Testis (tissue), 2 donors: ENCODE data around the gene EPB41L4A.

Experiments used
- POLR2A ChIP-seq: fragments of 450-650 bp; IDR thresholded peaks from one replicate; pipeline ENCODE4 v1.6.1; 2017; ENCODE audit warnings: antibody characterized with exemption, mild to moderate bottlenecking, moderate library complexity
- TF ChIP-seq, protein P1 (sequence below), 3 experiments: fragments of 450-650 bp in 2 of 3; fragments of 200-600 bp in 1 of 3; sonication (generic) in 1 of 3; IDR thresholded peaks; one replicate each; pipeline ENCODE4 v1.5.1; 2016 to 2019; ENCODE audit warnings: antibody characterized with exemption in 3 of 3, mild to moderate bottlenecking in 2 of 3, moderate library complexity in 1 of 3

DNA sequence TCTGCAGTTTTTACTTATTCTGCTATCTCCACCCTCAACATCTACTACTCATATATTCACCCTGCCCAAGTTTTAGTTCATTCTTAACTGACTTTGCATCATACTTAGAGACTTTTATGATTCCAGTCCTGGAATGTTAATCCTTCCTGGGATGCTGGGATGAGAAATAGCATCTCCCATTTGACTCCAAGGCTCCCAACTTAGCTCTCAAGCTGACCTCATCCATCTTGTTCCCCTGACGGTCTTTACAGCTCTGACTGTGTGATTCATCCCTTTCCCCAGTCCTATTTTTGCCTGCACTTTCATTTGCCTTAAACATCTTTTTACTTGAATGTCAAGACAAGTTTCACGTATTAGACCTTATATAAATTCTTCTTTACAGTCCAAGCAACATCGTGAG is 297.8 kb downstream of the EPB41L4A start:
- TF ChIP-seq, protein P1, sequence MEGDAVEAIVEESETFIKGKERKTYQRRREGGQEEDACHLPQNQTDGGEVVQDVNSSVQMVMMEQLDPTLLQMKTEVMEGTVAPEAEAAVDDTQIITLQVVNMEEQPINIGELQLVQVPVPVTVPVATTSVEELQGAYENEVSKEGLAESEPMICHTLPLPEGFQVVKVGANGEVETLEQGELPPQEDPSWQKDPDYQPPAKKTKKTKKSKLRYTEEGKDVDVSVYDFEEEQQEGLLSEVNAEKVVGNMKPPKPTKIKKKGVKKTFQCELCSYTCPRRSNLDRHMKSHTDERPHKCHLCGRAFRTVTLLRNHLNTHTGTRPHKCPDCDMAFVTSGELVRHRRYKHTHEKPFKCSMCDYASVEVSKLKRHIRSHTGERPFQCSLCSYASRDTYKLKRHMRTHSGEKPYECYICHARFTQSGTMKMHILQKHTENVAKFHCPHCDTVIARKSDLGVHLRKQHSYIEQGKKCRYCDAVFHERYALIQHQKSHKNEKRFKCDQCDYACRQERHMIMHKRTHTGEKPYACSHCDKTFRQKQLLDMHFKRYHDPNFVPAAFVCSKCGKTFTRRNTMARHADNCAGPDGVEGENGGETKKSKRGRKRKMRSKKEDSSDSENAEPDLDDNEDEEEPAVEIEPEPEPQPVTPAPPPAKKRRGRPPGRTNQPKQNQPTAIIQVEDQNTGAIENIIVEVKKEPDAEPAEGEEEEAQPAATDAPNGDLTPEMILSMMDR (IDR thresholded peaks at IDR 0.05): no peak
- TF ChIP-seq POLR2A: no peak
